Progenitor cell of endocrine pancreas (in vitro differentiated cells): ENCODE measurements around the gene SYNGR2. TPM values are rescaled to one million over a fixed set of nuclear protein-coding genes. Genes with fewer than 3 reads are reported as not detected.

Experiments
- DNase-seq: peaks from one replicate; pipeline ENCODE4 v3.0.0; 2021; ENCODE audit warnings: low spot score; ENCODE audit not compliant: unreplicated experiment
- H3K27ac Mint-ChIP-seq: 2 replicates; pipeline ENCODE4 v1.8.0; 2021; ENCODE audit warnings: mild to moderate bottlenecking, moderate library complexity, mixed read lengths
- H3K27me3 Mint-ChIP-seq: 2 replicates; pipeline ENCODE4 v1.8.0; 2021; ENCODE audit warnings: mixed read lengths
- H3K36me3 Mint-ChIP-seq: 2 replicates; pipeline ENCODE4 v1.8.0; 2022; ENCODE audit warnings: mixed read lengths; ENCODE audit not compliant: insufficient read depth
- H3K4me1 Mint-ChIP-seq: 2 replicates; pipeline ENCODE4 v1.8.0; 2021; ENCODE audit warnings: low read depth, mixed read lengths
- H3K4me3 Mint-ChIP-seq: 2 replicates; pipeline ENCODE4 v1.8.0; 2021; ENCODE audit warnings: low read depth, mild to moderate bottlenecking, moderate library complexity, mixed read lengths
- H3K9me3 Mint-ChIP-seq: 2 replicates; pipeline ENCODE4 v1.8.0; 2021; ENCODE audit warnings: low read depth, mixed read lengths
- CTCF ChIP-seq: fragments of 200-600 bp; sonication (generic); IDR thresholded peaks from one replicate; pipeline ENCODE4 v1.5.0; 2021; ENCODE audit warnings: antibody characterized with exemption, mild to moderate bottlenecking; ENCODE audit not compliant: unreplicated experiment
- total RNA-seq: library from RNA; stranded (reverse); gene quantifications from 2 replicates; pipeline ENCODE4 v1.2.1, GENCODE V29; 2021

The SYNGR2 gene
- total RNA-seq, 1 donor from 2014 or later: 51.5 TPM

GRCh38 chr17:78184868-78185267, 16.5 kb downstream of the SYNGR2 start:
- Mint-ChIP-seq H3K4me3 (peak overlapping the region; percentile 27), H3K27ac (no peak overlapping the region), H3K27me3 (no peaks in the 10 kb centered on the region), H3K36me3 (peaks cover 6% of the 10 kb centered on the region), H3K4me1 (peaks cover 14% of the 10 kb centered on the region), H3K9me3 (no peaks in the 10 kb centered on the region)
- no peak for DNase-seq
- no peak for TF ChIP-seq CTCF

- peaks cover 14% of the 10 kb centered on the region for H3K4me1 Mint-ChIP-seq
- no peak for DNase-seq
- H3K27me3 Mint-ChIP-seq: no peaks in the 10 kb centered on the region
- H3K4me3 Mint-ChIP-seq: peak overlapping the region; percentile 82
- no peak for TF ChIP-seq CTCF
- no peaks in the 10 kb centered on the region for H3K9me3 Mint-ChIP-seq
- H3K36me3 Mint-ChIP-seq: peaks cover 4% of the 10 kb centered on the region
- H3K27ac Mint-ChIP-seq: peak overlapping the region; percentile 83
Measured at GRCh38 chr17:78185981-78186691, 17.8 kb downstream of the SYNGR2 start.

- Mint-ChIP-seq H3K27me3 (no peaks in the 10 kb centered on the region), H3K27ac (peak within 1 kb of the TSS; percentile 95), H3K9me3 (no peaks in the 10 kb centered on the region), H3K36me3 (peaks cover 4% of the 10 kb centered on the region), H3K4me1 (peaks cover 14% of the 10 kb centered on the region), H3K4me3 (peak within 1 kb of the TSS; percentile 82)
- DNase-seq: peak; percentile 99
- peak; percentile 95 for TF ChIP-seq CTCF
Measured at GRCh38 chr17:78186692-78187595, 18.6 kb downstream of the SYNGR2 start, which contains the start of the genes AFMID and TK1. TSS of gene AFMID (plus strand) at chr17:78187362. CDS start at chr17:78187371, 9 bp downstream. TSS of gene TK1 (minus strand) at chr17:78187052. CDS start at chr17:78186994, 58 bp downstream.

GRCh38 chr17:78196716-78197115, 28.3 kb downstream of the SYNGR2 start:
- H3K4me1 Mint-ChIP-seq: peaks cover 8% of the 10 kb centered on the region
- H3K9me3 Mint-ChIP-seq: no peaks in the 10 kb centered on the region
- H3K27ac Mint-ChIP-seq: no peak overlapping the region
- H3K4me3 Mint-ChIP-seq: no peak overlapping the region
- H3K27me3 Mint-ChIP-seq: no peaks in the 10 kb centered on the region
- no peak for TF ChIP-seq CTCF
- DNase-seq: no peak
- H3K36me3 Mint-ChIP-seq: peaks cover 5% of the 10 kb centered on the region

- Mint-ChIP-seq H3K4me3 (no peak overlapping the region), H3K36me3 (peaks cover 5% of the 10 kb centered on the region), H3K9me3 (no peaks in the 10 kb centered on the region), H3K27me3 (no peaks in the 10 kb centered on the region), H3K27ac (no peak overlapping the region), H3K4me1 (peaks cover 8% of the 10 kb centered on the region)
- no peak for TF ChIP-seq CTCF
- no peak for DNase-seq
Measured at GRCh38 chr17:78197147-78197832, 28.9 kb downstream of the SYNGR2 start.
